Stimulated activated CD8-positive, alpha-beta memory T cell treated with anti-CD3 and anti-CD28 coated beads, Interleukin-4, amount 100 ng/mL, for 48 hours (primary cell): ENCODE measurements around the gene INTS3.
A peak's percentile ranks its signal among the peaks of the same experiment; 100 is the strongest.

ENCODE experiments used
- DNase-seq: peaks from one replicate; pipeline ENCODE4 v3.0.0-alpha.2; 2020

The INTS3 gene

GRCh38 chr1:153727463-153728304 lies at the start of gene INTS3:
Gene INTS3, plus strand, starts transcription at chr1:153728050. Its CDS starts 585 bp downstream, at chr1:153728635.
- DNase-seq = peak; percentile 99

GRCh38 chr1:153678519-153679336 lies 49.1 kb upstream of the INTS3 start, which contains the start of gene NPR1:
Gene NPR1, plus strand, starts transcription at chr1:153678688. Its CDS starts 421 bp downstream, at chr1:153679109.
- no peak for DNase-seq

DNA sequence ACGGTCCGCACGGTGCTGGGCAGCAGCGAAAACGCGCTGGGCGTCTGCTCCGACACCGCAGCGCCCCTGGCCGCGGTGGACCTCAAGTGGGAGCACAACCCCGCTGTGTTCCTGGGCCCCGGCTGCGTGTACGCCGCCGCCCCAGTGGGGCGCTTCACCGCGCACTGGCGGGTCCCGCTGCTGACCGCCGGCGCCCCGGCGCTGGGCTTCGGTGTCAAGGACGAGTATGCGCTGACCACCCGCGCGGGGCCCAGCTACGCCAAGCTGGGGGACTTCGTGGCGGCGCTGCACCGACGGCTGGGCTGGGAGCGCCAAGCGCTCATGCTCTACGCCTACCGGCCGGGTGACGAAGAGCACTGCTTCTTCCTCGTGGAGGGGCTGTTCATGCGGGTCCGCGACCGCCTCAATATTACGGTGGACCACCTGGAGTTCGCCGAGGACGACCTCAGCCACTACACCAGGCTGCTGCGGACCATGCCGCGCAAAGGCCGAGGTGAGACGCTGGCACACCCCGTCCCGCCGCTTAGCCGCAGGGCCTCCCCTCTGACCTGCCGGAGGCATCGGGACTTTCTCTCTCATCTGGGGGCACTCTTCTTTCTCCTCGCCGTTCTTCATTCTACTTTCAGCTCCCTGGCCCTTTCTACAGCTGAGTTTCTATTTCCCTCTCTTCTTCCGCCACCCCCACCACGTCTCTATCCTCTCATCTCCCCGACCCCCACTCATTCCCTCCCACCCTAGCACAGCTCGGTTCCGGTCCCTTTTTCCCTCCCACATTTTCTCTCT lies 48.3 kb upstream of the INTS3 start:
- no peak for DNase-seq

DNA sequence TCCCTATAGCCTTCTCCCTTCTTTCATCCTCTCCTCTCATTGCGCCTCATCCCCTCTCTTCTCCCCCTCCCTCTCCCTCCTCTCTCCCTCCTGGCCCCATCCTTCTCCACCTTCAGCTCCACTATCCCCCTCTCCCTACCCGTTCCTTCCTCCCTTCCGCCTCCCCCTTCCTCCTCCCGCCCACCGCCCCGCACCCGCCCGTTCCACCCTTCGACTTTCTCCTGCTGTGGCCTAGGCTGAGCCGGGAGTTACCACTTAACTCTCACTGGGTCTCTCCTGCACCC lies 47.8 kb upstream of the INTS3 start:
- DNase-seq = no peak

DNA sequence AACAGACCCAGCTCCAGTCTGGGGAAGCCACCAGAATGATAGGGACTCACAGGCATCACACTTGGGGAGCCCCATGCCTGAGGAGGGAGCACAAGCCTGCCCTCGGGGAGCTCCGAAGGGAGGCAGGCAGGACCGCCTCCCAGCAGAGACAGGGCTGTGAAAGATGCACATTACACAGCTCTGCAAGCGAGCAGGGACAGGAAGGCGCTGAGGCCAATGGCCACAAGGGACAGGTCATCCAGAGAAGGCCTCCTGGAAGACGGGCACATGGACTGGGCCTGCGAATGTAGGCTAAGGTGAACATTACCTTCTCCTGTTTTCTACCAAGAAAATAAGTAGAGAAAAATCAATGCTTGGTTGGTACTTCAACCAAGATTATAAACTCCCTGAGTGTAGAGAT lies 45.1 kb upstream of the INTS3 start:
- DNase-seq = no peak

- DNase-seq = no peak
Measured at GRCh38 chr1:153683854-153684253, 44.0 kb upstream of the INTS3 start.

DNA sequence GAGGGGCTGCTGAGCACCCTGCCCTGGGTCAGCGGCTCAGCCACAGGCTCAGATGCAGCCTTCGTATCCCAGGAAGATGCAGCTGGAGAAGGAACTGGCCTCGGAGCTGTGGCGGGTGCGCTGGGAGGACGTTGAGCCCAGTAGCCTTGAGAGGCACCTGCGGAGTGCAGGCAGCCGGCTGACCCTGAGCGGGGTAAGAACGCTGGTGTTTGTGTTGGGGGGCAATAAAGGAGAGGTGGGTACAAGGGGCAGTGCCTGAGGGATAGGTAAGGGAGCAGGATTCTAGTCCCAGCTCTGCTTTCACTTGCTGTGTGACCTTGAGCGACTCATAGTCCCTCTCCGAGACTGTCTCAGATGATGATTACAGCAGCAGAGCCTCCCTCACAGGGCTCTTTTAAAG lies 43.0 kb upstream of the INTS3 start:
- DNase-seq = no peak

GRCh38 chr1:153685544-153686340 lies 42.1 kb upstream of the INTS3 start:
- no peak for DNase-seq

DNA sequence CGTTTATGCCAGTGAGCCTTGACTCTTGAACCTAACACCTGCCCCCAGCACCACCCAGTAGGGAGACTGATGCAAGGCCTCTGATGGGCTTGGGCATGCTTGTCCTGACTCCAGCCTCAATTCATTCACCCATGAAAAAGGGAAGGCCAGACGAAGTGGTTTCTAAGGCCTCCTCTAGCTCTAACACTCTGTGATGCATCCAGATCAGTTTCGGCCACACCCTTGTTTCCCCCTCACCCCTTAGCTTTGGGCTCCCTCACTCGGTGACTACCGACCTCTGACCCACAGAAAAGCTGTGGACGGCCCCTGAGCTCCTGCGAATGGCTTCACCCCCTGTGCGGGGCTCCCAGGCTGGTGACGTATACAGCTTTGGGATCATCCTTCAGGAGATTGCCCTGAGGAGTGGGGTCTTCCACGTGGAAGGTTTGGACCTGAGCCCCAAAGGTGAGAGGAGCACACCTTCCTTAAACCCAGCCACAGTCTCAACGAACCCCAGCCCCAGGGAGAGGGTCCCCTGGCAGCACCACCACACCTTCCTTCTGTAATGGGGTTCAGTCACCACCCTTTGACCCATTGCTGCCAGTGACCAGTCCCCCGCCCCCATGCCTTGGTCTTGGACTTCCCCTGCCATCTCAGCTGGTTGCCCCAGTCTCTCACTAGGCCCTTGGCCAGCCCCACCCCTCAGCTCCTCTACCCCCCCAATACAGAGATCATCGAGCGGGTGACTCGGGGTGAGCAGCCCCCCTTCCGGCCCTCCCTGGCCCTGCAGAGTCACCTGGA lies 40.3 kb upstream of the INTS3 start:
- no peak for DNase-seq

- DNase-seq = no peak
Measured at GRCh38 chr1:153688276-153688675, 39.6 kb upstream of the INTS3 start.

- no peak for DNase-seq
Measured at GRCh38 chr1:153688736-153689328, 39.0 kb upstream of the INTS3 start.

- no peak for DNase-seq
Measured at GRCh38 chr1:153693466-153693865, 34.4 kb upstream of the INTS3 start.

DNA sequence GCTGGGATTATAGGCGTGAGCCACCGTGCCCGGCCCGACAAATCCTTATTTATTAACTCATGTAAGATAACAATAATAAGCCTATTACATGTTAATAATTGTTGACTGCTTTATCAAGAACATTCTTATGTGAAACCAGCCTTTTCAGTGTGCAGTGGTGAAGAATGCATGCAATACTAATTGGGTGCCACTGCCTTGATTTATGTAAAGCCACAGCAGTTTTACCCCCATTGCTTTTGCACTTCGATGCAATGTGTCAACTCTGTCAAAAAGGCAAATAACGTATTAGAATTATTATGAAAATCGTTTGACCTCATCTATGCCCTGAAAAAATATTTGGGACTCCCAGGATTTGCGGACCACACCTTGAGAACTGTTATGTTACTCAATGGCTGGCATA lies 31.1 kb upstream of the INTS3 start:
- no peak for DNase-seq

DNA sequence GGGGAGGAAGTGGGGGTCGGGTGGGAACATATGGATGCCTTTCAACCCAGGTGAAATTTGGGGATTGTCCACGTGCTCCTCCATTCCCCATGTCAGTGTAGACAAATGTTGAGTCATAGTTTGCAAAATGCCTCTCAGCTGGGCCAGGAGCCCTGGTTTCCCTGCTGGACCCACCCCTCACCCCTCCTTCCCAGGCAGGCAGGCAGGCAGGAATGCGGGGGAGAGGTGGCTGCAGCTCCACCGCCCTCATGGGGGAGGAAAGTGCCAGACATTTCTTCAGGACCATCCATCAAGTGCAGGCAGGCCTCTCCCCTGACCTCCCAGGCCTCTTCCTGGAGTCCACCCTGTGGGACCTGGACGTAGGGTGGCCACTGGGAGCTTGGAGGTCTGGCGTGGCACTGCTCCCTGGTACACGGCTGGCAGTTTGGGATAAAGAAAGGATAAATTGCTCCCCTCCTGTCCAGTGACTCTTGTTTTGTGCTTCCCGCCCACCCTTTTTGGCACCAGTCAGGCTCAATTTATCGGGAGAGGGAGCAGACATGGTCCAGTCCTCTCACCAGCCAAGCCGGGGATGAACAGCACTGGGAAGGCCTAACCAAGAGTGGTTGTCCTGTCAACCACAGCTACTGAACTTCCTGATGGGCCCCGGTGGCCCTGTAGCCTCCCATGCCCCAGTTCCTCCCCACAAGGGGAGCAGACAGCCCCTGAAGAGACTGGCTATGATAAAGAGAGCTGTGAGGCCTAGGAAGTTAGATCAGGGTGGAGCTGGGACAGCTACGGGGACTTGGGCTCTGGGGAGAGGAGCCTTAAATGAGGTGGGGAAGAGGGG lies 30.4 kb upstream of the INTS3 start:
- no peak for DNase-seq

GRCh38 chr1:153698020-153698922 lies 29.6 kb upstream of the INTS3 start:
- DNase-seq = peak; percentile 30

GRCh38 chr1:153698923-153699714 lies 28.7 kb upstream of the INTS3 start:
- no peak for DNase-seq

DNA sequence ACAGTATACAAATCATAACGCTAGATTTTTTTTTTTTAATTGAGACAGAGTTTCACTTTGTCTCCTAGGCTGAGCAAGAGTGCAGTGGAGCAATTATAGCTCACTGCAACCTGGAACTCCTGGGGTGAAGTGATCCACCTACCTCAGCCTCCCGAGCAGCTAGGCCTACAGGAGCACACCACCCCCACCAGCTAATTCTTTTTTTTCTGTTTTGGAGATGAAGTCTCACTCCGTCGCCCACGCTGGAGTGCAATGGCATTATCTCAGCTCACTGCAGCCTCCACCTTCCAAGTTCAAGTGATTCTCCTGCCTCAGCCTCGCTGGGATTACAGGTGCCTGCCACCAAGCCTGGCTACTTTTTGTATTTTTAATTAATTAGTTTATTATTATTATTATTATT lies 28.1 kb upstream of the INTS3 start:
- no peak for DNase-seq

DNA sequence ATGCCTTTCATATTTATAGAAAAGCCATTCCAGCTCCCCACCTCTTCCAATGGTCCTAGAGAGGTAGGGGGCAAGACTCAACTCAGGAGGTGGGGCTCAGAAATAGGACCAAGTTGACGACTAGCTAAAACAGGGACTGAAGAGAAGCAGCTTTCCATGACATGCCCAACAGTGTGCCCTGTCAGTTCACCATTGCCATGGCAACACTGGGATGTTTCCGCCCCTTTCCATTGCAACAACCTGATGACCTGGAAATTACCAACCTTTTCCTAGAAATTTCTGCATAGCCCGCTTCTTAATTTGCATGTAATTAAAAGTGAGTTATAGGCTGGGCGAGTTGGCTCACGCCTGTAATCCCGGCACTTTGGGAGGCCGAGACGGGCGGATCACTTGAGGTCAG lies 22.4 kb upstream of the INTS3 start:
- no peak for DNase-seq
